ENCODE results near the gene SLC34A1. TPM values are rescaled to one million over a fixed set of nuclear protein-coding genes. Genes with fewer than 3 reads are reported as not detected.

The SLC34A1 gene
- total RNA-seq, 4 donors from 2014 or later, result not detected

DNA sequence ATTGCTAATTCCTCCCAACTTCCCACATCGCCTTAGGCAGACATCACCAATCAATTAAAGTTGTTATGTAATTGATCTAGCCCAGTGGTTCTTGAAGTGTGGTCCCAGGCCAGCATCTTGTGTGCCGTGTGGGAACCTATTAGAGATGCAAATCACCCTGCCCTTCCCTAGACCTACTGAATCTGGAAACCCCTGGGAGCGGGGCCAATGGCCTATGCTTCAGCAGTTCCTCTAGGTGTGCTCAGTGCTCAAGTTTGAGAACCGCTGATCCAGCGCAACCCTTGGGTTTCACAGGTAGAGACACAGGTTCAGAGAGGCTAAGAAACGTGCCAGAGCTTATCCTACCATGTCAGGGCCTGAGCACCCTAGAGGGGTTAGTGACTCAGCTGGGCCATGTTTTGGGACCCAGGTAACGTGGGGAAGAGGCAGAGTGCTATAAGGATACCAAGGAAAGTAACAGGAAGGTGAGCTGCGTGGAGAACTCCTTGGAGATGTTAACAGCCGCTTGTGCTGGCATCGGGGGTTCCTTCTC is 4.4 kb downstream of the SLC34A1 start:
- TF ChIP-seq, protein P1, sequence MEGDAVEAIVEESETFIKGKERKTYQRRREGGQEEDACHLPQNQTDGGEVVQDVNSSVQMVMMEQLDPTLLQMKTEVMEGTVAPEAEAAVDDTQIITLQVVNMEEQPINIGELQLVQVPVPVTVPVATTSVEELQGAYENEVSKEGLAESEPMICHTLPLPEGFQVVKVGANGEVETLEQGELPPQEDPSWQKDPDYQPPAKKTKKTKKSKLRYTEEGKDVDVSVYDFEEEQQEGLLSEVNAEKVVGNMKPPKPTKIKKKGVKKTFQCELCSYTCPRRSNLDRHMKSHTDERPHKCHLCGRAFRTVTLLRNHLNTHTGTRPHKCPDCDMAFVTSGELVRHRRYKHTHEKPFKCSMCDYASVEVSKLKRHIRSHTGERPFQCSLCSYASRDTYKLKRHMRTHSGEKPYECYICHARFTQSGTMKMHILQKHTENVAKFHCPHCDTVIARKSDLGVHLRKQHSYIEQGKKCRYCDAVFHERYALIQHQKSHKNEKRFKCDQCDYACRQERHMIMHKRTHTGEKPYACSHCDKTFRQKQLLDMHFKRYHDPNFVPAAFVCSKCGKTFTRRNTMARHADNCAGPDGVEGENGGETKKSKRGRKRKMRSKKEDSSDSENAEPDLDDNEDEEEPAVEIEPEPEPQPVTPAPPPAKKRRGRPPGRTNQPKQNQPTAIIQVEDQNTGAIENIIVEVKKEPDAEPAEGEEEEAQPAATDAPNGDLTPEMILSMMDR (IDR thresholded peaks at IDR 0.05; ENCODE audit: low read depth), result no peak

- TF ChIP-seq, protein P1 (IDR thresholded peaks at IDR 0.05; ENCODE audit: low read depth), result no peak
Observed at GRCh38 chr5:177389241-177390169, 5.3 kb downstream of the SLC34A1 start.

DNA sequence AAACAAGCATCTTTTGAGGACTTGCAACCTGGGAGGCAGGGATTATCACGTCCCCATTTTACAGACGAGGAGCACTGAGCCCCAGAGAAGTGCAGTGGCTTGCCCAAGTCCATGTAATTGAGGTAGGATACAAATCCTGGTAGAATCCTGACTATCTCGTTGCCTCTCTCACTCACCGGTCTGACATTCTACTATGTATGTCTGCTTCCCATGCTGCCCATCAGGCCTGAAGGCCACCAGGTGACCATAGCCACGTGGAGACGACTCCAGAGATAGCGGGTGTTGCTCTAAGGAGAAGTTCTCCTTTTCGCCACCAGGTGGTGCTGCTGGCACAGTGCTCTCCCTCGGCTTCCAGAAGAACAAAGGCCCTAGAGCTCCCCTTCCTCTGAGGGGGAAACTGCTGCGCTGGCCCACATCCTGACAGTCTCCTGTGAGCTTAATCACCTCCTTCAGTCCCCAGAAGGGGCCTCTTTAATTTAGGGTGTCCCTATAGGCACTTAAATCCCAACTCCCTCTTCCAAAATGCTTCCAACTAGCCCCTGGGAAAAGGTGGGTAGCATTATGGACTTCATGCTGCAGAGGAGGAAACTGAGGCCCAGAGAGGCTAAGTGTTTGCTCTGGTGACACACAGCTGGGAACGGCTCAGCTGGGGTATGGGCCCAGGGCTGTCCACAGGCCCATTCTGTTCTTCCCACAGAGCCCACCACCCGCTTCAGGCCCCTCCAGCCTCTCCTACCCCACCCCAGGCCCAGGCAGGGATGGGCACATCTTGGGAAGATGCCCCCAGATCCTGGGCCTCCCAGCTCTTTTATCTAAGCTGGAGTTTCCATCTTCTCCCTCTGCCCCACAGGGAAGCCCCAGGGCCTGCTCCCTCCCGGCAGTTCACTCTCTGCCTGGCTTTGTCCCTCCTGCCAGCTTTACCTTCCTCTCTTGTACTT is 6.4 kb downstream of the SLC34A1 start:
- TF ChIP-seq, protein P1 (IDR thresholded peaks at IDR 0.05; ENCODE audit: low read depth), result no peak

- TF ChIP-seq, protein P1 (IDR thresholded peaks at IDR 0.05; ENCODE audit: low read depth), result no peak
Observed at GRCh38 chr5:177392765-177393164, 8.5 kb downstream of the SLC34A1 start.

GRCh38 chr5:177393206-177393765 is 9.1 kb downstream of the SLC34A1 start:
- TF ChIP-seq, protein P1 (IDR thresholded peaks at IDR 0.05; ENCODE audit: low read depth), result no peak

- TF ChIP-seq, protein P1 (IDR thresholded peaks at IDR 0.05; ENCODE audit: low read depth), result no peak
Observed at GRCh38 chr5:177393990-177394389, 9.8 kb downstream of the SLC34A1 start.
